ENCODE data around the gene SH3PXD2A. TPM values are rescaled to one million over a fixed set of nuclear protein-coding genes. Genes with fewer than 3 reads are reported as not detected.

Gene SH3PXD2A
- total and polyA plus RNA-seq, 9 of the 15 experiments (the other 6 are each of a cell fraction or from before 2014, with no cell fraction given): 0.41 to 9.3 (median 2.5) TPM

GRCh38 chr10:103583871-103584215 is 271.5 kb downstream of the SH3PXD2A start (continued):
- no peak for TF ChIP-seq MNT (conservative IDR thresholded peaks at IDR 0.05)
- no peak for TF ChIP-seq ATF1 (CRISPR knock-in tag; IDR thresholded peaks at IDR 0.05)
- no peak for TF ChIP-seq ATF1 (tag; IDR thresholded peaks at IDR 0.05)
- TF ChIP-seq PRMT5 (CRISPR knock-in tag; IDR thresholded peaks at IDR 0.05): no peak
- TF ChIP-seq RBM15 (IDR thresholded peaks at IDR 0.05; ENCODE audit: insufficient read depth, low read length): no peak

GRCh38 chr10:103582331-103583123 is 272.8 kb downstream of the SH3PXD2A start:
- Histone ChIP-seq H3K9me3 (replicated peaks; ENCODE audit: control insufficient read depth, insufficient read depth, low read depth, low read length) (no peaks in the 10 kb centered on the region), H3K27ac (ENCODE audit: extremely low read depth, low read depth, low read length) (no peak overlapping the region; the same call in 2 of the 3 replicates), H3K4me1 (replicated peaks in 1 of 2; ENCODE audit: control insufficient read depth in 2 of 2, insufficient read depth in 2 of 2, low read length in 2 of 2) (peaks cover 14 to 28% of the 10 kb centered on the region in 2 experiments), H3K79me2 (ENCODE audit: control insufficient read depth, insufficient read depth, low read length) (no peaks in the 10 kb centered on the region), H3K9ac (ENCODE audit: insufficient read depth in 1 of 2, low read depth in 2 of 2, low read length in 2 of 2) (peak overlapping the region; percentile 53 to 81; a peak in 3 of 4 replicates), H3K4me3 (no peak overlapping the region), H3K4me2 (ENCODE audit: insufficient read depth, low read length) (peak overlapping the region; percentile 50; the same call in 1 of the 2 replicates), H2AFZ (ENCODE audit: low read depth, low read length) (peak overlapping the region; percentile 90), H3K36me3 (ENCODE audit: control insufficient read depth, insufficient read depth, low read length) (no peaks in the 10 kb centered on the region), H3K9me1 (ENCODE audit: control insufficient read depth, insufficient read depth, low read length) (no peaks in the 10 kb centered on the region), H3K27me3 (ENCODE audit: control insufficient read depth in 2 of 2, insufficient read depth in 2 of 2, low read length in 2 of 2) (no peaks in the 10 kb centered on the region), H4K20me1 (replicated peaks; ENCODE audit: control insufficient read depth, insufficient read depth, low read length) (no peaks in the 10 kb centered on the region)
- BruUV-seq (replicated peaks): no TSS peak
- FAIRE-seq (peak; percentile 49), DNase-seq (ENCODE audit: extremely low read depth in 1 of 4, low spot score in 3 of 4) (peak in 2 of 4 experiments; percentile 51 to 57), ATAC-seq (peak; percentile 7; the same call in 2 of the 3 replicates)
- intact Hi-C loops (cut with micrococcal nuclease): no loop called here
- WGBS (ENCODE audit: insufficient coverage, low coverage, missing lambda C conversion rate): 21% methylated on average over 12 of the region's 13 CpGs
- POLR2A ChIA-PET: no interaction called here
- TF ChIP-seq TCF3 (CRISPR knock-in tag; IDR thresholded peaks at IDR 0.05): 0 out of 2 replicates have a peak, but pooled peaks have one; percentile 9
- TF ChIP-seq ZNF778 (CRISPR knock-in tag; IDR thresholded peaks at IDR 0.05): no peak
- TF ChIP-seq ARID1B (IDR thresholded peaks at IDR 0.05): peak; percentile 9; the same call in 1 of the 2 replicates
- TF ChIP-seq THRB (CRISPR knock-in tag; conservative IDR thresholded peaks at IDR 0.05): no peak
- peak; percentile 11; the same call in 1 of the 2 replicates for TF ChIP-seq EP300 (IDR thresholded peaks at IDR 0.05; ENCODE audit: low read length)
- no peak for TF ChIP-seq MAFF (IDR thresholded peaks at IDR 0.05; ENCODE audit: low read length)
- in situ Hi-C loops (cut with MboI): loop anchor here (25.0 kb wide), 1 partner anchor 280 kb away; the partner anchor contains the start of gene SH3PXD2A
- CTCF ChIA-PET (ENCODE audit: low intra/inter-chr PET ratio): no interaction called here

Measured in K562 (cell line).